B cell (primary cell): ENCODE measurements around the gene FRYL. TPM values are rescaled to one million over a fixed set of nuclear protein-coding genes. Genes with fewer than 3 reads are reported as not detected.

Experiments
- ATAC-seq: fragments of 200-7000 bp; cut with Tn5 transposase; one replicate; pipeline ENCODE4 v1.10.0; 2021; ENCODE audit warnings: low read depth, mild to moderate bottlenecking, moderate number of reproducible peaks, moderate library complexity
- CTCF ChIA-PET: fragments of 350-600 bp; sonication (Branson Sonifier 250); formaldehyde crosslinking; loops from one replicate; lab custom pipeline; 2021; ENCODE audit warnings: antibody characterized with exemption, inconsistent platforms; lab: Charles Lee
- POLR2A ChIA-PET: fragments of 350-600 bp; sonication (Branson Sonifier 250); formaldehyde crosslinking; loops from one replicate; lab custom pipeline; 2021; ENCODE audit warnings: antibody characterized with exemption; lab: Charles Lee
- DNase-seq: peaks from one replicate; pipeline ENCODE4 v3.0.0; 2013
- H2AFZ ChIP-seq: 2 replicates; pipeline ENCODE4 v1.6.1; 2012; ENCODE audit warnings: mild to moderate bottlenecking, low read depth, low read length; ENCODE audit not compliant: insufficient read depth, poor library complexity, severe bottlenecking
- H3K27ac ChIP-seq, 2 donors: 1 replicate in 1 of 2; 2 replicates in 1 of 2; pipeline ENCODE4 v1.5.1; 2012 to 2013; ENCODE audit warnings: low read length in 2 of 2, mild to moderate bottlenecking in 2 of 2, moderate library complexity in 1 of 2
- H3K27me3 ChIP-seq, 4 experiments: fragments of 200-600 bp in 1 of 4; sonication (generic) in 1 of 4; replicated peaks in 1 of 4; 1 replicate in 2 of 4; 2 replicates in 2 of 4; pipeline versions ENCODE4 v1.6.1 to v1.7.0; 2013 to 2016; ENCODE audit warnings: low read length in 3 of 4, mild to moderate bottlenecking in 2 of 4, mixed read lengths in 1 of 4, moderate library complexity in 1 of 4; ENCODE audit not compliant: insufficient read depth in 4 of 4, control insufficient read depth in 3 of 4; ENCODE audit errors: control extremely low read depth in 1 of 4
- H3K36me3 ChIP-seq, 2 experiments: replicated peaks in 1 of 2; 1 replicate in 1 of 2; 2 replicates in 1 of 2; pipeline versions ENCODE4 v1.6.1 to v1.7.1; 2013; ENCODE audit warnings: low read length in 1 of 2; ENCODE audit not compliant: insufficient read depth in 2 of 2, control insufficient read depth in 1 of 2; ENCODE audit errors: control extremely low read depth in 1 of 2, extremely low read depth in 1 of 2
- H3K4me1 ChIP-seq, 2 donors: fragments of 200-600 bp in 1 of 2; sonication (generic) in 1 of 2; 1 replicate in 1 of 2; 2 replicates in 1 of 2; pipeline versions ENCODE4 v1.5.1 to v1.6.1; 2013 to 2017; ENCODE audit warnings: low read length in 2 of 2; ENCODE audit not compliant: control insufficient read depth in 2 of 2, insufficient read depth in 2 of 2
- H3K4me2 ChIP-seq: replicated peaks from 2 replicates; pipeline ENCODE3; 2012; ENCODE audit warnings: mild to moderate bottlenecking, low read depth, low read length; ENCODE audit not compliant: poor library complexity, severe bottlenecking
- H3K4me3 ChIP-seq, 5 experiments: fragments of 200-600 bp in 1 of 5; sonication (generic) in 1 of 5; 1 replicate in 3 of 5; 2 replicates in 2 of 5; pipeline versions ENCODE4 v1.5.1 to v1.7.0; 2011 to 2016; ENCODE audit warnings: low read length in 4 of 5, mild to moderate bottlenecking in 4 of 5, low read depth in 2 of 5, control low read depth in 1 of 5, moderate library complexity in 1 of 5; ENCODE audit not compliant: insufficient read depth in 1 of 5; ENCODE audit errors: control extremely low read depth in 1 of 5, extremely low read depth in 1 of 5
- H3K79me2 ChIP-seq: fragments of 200-600 bp; sonication (generic); one replicate; pipeline ENCODE4 v1.6.0; 2016; ENCODE audit warnings: low read length; ENCODE audit not compliant: control insufficient read depth, insufficient read depth
- H3K9ac ChIP-seq: fragments of 200-600 bp; sonication (generic); 2 replicates; pipeline ENCODE4 v1.6.1; 2017; ENCODE audit warnings: mild to moderate bottlenecking, low read length, moderate library complexity
- H3K9me3 ChIP-seq, 3 donors: one replicate each; pipeline versions ENCODE4 v1.6.1 to v1.7.1; 2013; ENCODE audit warnings: low read length in 2 of 3; ENCODE audit not compliant: control insufficient read depth in 2 of 3, insufficient read depth in 1 of 3; ENCODE audit errors: control extremely low read depth in 1 of 3
- H4K20me1 ChIP-seq: 2 replicates; pipeline ENCODE4 v1.6.0; 2012; ENCODE audit warnings: mild to moderate bottlenecking, low read length; ENCODE audit not compliant: insufficient read depth, control insufficient read depth, poor library complexity, severe bottlenecking
- H3K27ac Mint-ChIP-seq: one replicate; pipeline ENCODE4 v1.8.0; 2021; ENCODE audit warnings: mixed read lengths
- H3K27me3 Mint-ChIP-seq: one replicate; pipeline ENCODE4 v1.8.0; 2021; ENCODE audit warnings: mixed read lengths
- H3K4me1 Mint-ChIP-seq: one replicate; pipeline ENCODE4 v1.8.0; 2021; ENCODE audit warnings: mixed read lengths
- H3K4me3 Mint-ChIP-seq: one replicate; pipeline ENCODE4 v1.8.0; 2021; ENCODE audit warnings: mixed read lengths
- H3K9me3 Mint-ChIP-seq: one replicate; pipeline ENCODE4 v1.8.0; 2022; ENCODE audit warnings: mixed read lengths; ENCODE audit not compliant: insufficient read depth
- EZH2 ChIP-seq: IDR thresholded peaks from 2 replicates; pipeline ENCODE4 v1.6.1; 2012; ENCODE audit warnings: borderline replicate concordance, low read depth, mild to moderate bottlenecking, moderate library complexity, low read length; ENCODE audit not compliant: insufficient read depth, poor library complexity, severe bottlenecking
- WGBS: methylation state at CpG from one replicate; pipeline ENCODE4 v1.1.5; 2013; ENCODE audit warnings: missing lambda C conversion rate; ENCODE audit not compliant: insufficient coverage; 5-methylcytosine and 5-hydroxymethylcytosine counted together
- intact Hi-C: fragments of 100-400 bp; cut with micrococcal nuclease; formaldehyde crosslinking; loops from one replicate; pipeline ENCODE4 v1.10.0; 2022
- polyA plus RNA-seq: library from polyadenylated mRNA; depleted of rRNA; stranded (reverse); fragments of >200 nt; gene quantifications from 2 replicates; pipeline ENCODE4 v1.2.3, GENCODE V29; 2012
- total RNA-seq, 2 donors: library from RNA; stranded (reverse); fragments of 120-200 nt in 1 of 2; gene quantifications; 1 replicate in 1 of 2; 2 replicates in 1 of 2; pipeline versions ENCODE4 v1.2.3 to v1.2.4, GENCODE V29; 2013 to 2022
- TF ChIP-seq, protein P1 (sequence below): fragments of 200-600 bp; IDR thresholded peaks from one replicate; pipeline ENCODE4 v1.8.0; 2022; ENCODE audit warnings: antibody characterized with exemption, mild to moderate bottlenecking

The FRYL gene
- total and polyA plus RNA-seq, 2 donors (not counting 1 experiment from before 2014, with no cell fraction given), result 15.5 to 138 TPM

DNA sequence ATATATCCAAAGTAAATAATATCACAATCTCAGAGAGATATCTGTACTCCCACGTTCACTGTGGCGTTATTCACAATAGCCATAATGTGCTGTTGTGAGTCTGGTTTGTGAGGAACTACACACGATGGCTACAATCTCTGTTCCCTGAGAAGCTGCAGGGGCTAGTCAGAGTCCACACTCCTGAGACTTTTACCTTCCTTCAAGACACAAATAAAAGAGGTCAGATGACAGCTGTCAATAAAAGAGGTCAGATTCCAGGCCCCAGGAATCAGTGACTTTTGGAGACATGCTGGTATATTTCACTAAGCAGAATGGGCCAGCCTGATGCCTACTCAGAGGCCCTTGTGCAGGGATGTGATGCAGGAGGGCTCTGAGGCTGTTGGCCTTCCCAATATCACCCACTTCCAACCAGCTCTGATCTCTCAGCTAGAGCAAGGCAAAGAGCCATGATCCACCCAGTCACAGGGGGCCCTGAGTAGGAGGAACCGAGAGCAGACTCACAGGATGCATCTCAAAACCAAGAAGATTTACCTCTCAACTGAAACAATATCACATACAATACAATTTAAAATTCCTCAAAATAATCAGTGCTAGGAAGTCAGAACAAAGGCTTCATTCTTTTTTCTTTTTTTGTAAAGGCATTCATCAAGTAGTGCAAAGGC is 13.8 kb downstream of the FRYL start:
- ChIA-PET POLR2A (interaction anchor here (1.0 kb wide), 1 partner anchor 13 kb away, joined by 4 read pairs; no protein-coding TSS in a partner anchor), CTCF (no interaction called here)
- no peak overlapping the region for H3K27ac ChIP-seq
- H4K20me1 ChIP-seq, result peaks cover 78% of the 10 kb centered on the region
- H2AFZ ChIP-seq, result no peak overlapping the region
- Mint-ChIP-seq H3K4me3 (peak overlapping the region; percentile 61), H3K9me3 (no peaks in the 10 kb centered on the region), H3K27ac (no peak overlapping the region), H3K27me3 (no peaks in the 10 kb centered on the region), H3K4me1 (peaks cover 49% of the 10 kb centered on the region)
- peak overlapping the region; percentile 6 for H3K4me2 ChIP-seq
- no peaks in the 10 kb centered on the region for H3K27me3 ChIP-seq
- H3K4me3 ChIP-seq, result no peak overlapping the region
- H3K79me2 ChIP-seq, result peaks cover 98% of the 10 kb centered on the region
- ATAC-seq (peak; percentile 60), DNase-seq (peak; percentile 27)
- H3K9me3 ChIP-seq, result no peaks in the 10 kb centered on the region
- H3K36me3 ChIP-seq, result peaks cover 2 to 9% of the 10 kb centered on the region in 2 experiments
- WGBS, result 43% methylated on average over 1 of the region's 4 CpGs
- H3K9ac ChIP-seq, result no peak overlapping the region
- TF ChIP-seq, protein P1, sequence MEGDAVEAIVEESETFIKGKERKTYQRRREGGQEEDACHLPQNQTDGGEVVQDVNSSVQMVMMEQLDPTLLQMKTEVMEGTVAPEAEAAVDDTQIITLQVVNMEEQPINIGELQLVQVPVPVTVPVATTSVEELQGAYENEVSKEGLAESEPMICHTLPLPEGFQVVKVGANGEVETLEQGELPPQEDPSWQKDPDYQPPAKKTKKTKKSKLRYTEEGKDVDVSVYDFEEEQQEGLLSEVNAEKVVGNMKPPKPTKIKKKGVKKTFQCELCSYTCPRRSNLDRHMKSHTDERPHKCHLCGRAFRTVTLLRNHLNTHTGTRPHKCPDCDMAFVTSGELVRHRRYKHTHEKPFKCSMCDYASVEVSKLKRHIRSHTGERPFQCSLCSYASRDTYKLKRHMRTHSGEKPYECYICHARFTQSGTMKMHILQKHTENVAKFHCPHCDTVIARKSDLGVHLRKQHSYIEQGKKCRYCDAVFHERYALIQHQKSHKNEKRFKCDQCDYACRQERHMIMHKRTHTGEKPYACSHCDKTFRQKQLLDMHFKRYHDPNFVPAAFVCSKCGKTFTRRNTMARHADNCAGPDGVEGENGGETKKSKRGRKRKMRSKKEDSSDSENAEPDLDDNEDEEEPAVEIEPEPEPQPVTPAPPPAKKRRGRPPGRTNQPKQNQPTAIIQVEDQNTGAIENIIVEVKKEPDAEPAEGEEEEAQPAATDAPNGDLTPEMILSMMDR, result no peak
- H3K4me1 ChIP-seq, result peaks cover 7 to 18% of the 10 kb centered on the region in 2 donors
- intact Hi-C loops, result loop anchor here (5.0 kb wide), 1 partner anchor 39 kb away; no protein-coding TSS in a partner anchor

DNA sequence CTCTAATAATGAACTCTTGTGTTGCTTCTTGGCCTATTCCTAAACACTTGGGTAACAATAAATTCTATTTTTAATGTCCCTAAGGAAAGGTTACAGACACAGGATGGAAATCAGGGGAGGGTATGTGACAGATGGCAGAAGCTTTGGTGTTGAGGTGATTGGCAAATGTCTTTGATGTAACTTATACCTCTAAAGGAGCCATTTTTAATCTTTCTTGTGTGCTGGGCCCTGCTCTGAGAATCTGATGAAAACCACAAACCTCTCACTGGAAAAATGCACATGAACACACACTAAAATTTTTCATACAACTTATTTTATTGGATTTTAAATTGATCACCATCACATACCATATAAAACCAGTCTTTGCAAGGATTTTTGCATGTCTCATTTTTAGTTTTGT is 17.7 kb downstream of the FRYL start:
- no peaks in the 10 kb centered on the region for H3K27me3 ChIP-seq
- intact Hi-C loops, result no loop called here
- peaks cover 45% of the 10 kb centered on the region for H3K4me1 Mint-ChIP-seq
- no peak overlapping the region for H3K4me3 Mint-ChIP-seq
- H3K27ac ChIP-seq, result no peak overlapping the region
- H3K27me3 Mint-ChIP-seq, result no peaks in the 10 kb centered on the region
- peaks cover 0 to 7% (median 1%) of the 10 kb centered on the region in 3 donors for H3K9me3 ChIP-seq
- H2AFZ ChIP-seq, result no peak overlapping the region
- CTCF ChIA-PET, result no interaction called here
- H3K79me2 ChIP-seq, result peaks cover 87% of the 10 kb centered on the region
- peaks cover 2 to 6% of the 10 kb centered on the region in 2 experiments for H3K36me3 ChIP-seq
- no peaks in the 10 kb centered on the region for H3K9me3 Mint-ChIP-seq
- no peak for ATAC-seq
- peaks cover 7 to 14% of the 10 kb centered on the region in 2 donors for H3K4me1 ChIP-seq
- no peak overlapping the region for H3K4me2 ChIP-seq
- TF ChIP-seq, protein P1, result no peak
- TF ChIP-seq EZH2, result no peak
- no peak overlapping the region for H3K9ac ChIP-seq
- DNase-seq, result no peak
- H3K27ac Mint-ChIP-seq, result no peak overlapping the region
- peaks cover 75% of the 10 kb centered on the region for H4K20me1 ChIP-seq
- POLR2A ChIA-PET, result no interaction called here
- H3K4me3 ChIP-seq, result no peak overlapping the region
